Dermis blood vessel endothelial cell (primary cell): Measurements from ENCODE around the gene CBY2. TPM values are rescaled to one million over a fixed set of nuclear protein-coding genes. Genes with fewer than 3 reads are reported as not detected.
"Not testable (repeated sequence)": the region's sequence is repeated elsewhere in the genome, so short reads cannot be mapped to it uniquely, and the experiment has no call there.

Source experiments
- DNase-seq: peaks from one replicate; pipeline ENCODE4 v3.0.0; 2010
- total RNA-seq: library from RNA; depleted of rRNA; stranded (reverse); fragments of >200 nt; gene quantifications from 2 replicates; pipeline ENCODE4 v1.2.3, GENCODE V29; 2014

CBY2 gene
- total RNA-seq, 1 donor from 2014 or later = not detected

- DNase-seq = no peak
Observed at GRCh38 chr13:45748941-45749759, 47.0 kb downstream of the CBY2 start.

GRCh38 chr13:45750566-45750965, 48.4 kb downstream of the CBY2 start:
- no peak for DNase-seq

- DNase-seq = no peak
Observed at GRCh38 chr13:45751885-45752284, 49.8 kb downstream of the CBY2 start.

GRCh38 chr13:45752510-45752909, 50.4 kb downstream of the CBY2 start:
- no peak for DNase-seq

GRCh38 chr13:45756498-45756897, 54.4 kb downstream of the CBY2 start:
- DNase-seq = not testable (repeated sequence)

GRCh38 chr13:45757589-45757988, 55.5 kb downstream of the CBY2 start:
- not testable (repeated sequence) for DNase-seq

GRCh38 chr13:45763419-45763818, 61.3 kb downstream of the CBY2 start:
- DNase-seq = no peak

Other genes starting within 250 kb of the CBY2 start
- 33.4 and 34.5 TPM in 2 replicates for gene COG3, start 237.4 kb upstream of the CBY2 start, total RNA-seq
- not detected in 2 replicates for gene ERICH6B, start 86.6 kb upstream of the CBY2 start, total RNA-seq
- under 0.01 TPM in 1 of 2 replicates, not detected in the other for gene SIAH3, start 149.4 kb downstream of the CBY2 start, total RNA-seq